HG03378 (cell line): ENCODE results near the gene PRXL2C.

Source experiments
- ATAC-seq: cut with Tn5 transposase; IDR thresholded peaks from one replicate; pipeline ENCODE4 v1.9.1; 2021; ENCODE audit warnings: mild to moderate bottlenecking, moderate library complexity; ENCODE audit not compliant: unreplicated experiment

PRXL2C gene

DNA sequence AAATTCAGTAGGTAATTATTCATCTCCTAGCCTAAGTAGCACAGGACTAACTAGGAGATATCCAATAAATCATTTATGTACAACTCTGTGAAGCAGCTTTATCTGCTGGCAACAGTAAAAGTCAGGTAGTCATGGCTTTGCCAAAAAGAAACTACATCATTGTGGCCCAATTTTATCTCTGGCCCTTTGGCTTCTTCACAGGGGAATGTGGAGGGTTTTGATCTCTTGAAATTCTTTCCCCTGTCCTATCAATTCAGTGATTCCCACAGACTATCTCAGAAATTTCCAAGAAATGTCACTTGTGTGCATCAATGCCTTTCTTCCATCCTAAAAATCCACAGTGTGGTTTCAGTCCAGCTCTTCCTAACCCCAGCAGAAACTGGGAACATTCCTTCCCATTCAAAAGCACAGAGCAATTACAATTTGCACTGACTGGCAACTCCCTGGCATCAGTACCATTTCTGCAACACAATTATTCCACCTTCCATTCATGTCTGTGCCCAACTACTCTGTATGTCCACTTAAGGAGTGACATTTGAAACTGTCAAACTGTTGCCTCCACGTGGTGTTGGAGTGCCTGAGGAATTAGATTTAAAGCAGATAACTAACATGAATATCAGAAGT lies 42.0 kb downstream of the PRXL2C start:
- ATAC-seq, result no peak

DNA sequence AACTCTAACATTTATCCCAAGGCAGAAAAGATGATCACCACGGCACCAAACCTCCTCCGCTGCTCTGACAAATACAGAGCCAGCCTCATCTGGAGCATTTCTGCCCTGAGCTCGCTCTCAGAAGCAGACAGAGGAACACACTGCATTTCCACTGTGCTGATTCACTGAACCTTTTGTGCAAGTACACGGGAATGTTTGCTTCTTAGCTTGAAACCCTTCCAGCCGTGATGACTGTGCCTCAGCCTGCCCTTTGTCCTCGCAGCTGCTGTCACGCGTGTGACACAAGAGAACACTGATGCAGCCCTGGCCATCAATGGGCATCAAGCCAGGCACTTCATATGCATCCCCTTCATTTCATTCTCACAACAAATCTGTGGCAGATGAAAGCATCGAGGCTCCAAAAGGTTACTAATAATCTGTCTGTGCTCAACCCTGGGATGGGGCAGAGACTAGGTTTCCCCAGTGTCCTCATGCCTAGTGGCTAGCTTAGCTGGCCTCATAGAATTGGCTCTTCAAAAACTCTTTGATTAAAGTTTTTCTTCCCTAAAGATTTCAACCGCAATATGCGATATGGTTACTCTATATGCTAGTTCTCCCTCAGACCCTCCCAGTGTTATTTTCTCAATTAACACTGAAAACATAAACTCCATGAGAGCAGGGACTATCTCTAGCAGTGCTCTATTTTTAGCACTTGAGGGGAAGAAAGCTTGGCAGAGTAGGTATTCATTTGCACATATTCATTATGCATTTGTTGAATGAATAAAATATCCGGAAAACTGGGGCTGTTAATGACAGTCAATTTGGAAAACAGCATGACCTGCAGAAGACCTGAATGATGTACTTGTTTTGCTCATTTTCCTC lies 42.8 kb downstream of the PRXL2C start:
- ATAC-seq, result no peak

DNA sequence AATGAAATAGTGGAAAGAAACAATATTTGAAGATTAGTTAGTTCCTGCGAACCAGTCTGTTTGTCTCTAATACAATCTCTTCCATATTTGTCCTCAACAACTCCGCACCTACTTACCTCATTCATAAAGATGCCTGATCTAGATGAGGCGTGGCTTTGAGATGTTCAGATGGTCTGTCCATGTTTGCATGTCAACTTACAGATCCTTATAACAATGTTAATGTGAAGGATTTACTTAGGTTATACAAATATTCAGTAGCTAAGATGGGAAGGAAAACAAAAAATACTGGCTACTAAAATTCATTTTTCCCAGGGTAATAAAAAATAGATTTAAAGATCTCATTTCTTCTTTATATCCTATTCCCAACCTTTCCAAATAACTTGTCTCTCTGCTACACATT lies 43.8 kb downstream of the PRXL2C start:
- no peak for ATAC-seq

DNA sequence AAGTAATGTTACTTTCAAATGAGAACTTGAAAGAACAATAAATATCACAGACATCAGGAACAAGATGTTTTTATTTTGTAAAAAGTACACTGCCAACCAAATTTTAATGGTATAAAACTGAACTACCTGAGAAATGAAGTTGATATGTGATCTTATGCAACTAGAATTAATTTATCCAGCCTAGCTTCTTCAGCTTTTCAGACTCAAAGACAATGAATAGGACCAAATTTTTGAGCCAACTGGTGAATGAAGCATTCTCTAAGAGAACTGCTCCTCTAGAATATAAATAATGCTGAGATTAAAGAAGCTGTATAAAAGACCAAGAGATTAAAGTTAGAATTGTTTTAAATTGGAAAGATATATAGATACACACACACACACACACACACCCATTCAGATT lies 45.4 kb downstream of the PRXL2C start:
- no peak for ATAC-seq

DNA sequence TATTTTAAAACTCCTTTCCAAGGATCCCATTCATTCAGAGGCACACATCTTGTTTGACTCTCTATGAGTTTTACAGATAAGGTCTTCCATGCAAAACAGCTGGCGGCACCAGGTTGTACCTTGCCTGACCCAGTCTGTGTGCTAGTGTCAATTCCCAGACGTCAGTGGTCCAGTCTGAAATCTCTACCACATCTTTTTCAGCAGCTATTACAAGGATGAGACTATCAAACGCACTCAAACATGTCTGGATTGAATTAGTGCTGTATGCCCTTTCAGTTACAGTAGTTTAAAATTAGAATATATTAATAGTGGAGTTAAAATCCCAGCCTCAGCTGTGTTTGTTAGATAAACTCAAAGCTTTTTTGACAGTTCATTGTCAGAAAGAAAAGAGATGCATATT lies 47.1 kb downstream of the PRXL2C start:
- ATAC-seq, result no peak

DNA sequence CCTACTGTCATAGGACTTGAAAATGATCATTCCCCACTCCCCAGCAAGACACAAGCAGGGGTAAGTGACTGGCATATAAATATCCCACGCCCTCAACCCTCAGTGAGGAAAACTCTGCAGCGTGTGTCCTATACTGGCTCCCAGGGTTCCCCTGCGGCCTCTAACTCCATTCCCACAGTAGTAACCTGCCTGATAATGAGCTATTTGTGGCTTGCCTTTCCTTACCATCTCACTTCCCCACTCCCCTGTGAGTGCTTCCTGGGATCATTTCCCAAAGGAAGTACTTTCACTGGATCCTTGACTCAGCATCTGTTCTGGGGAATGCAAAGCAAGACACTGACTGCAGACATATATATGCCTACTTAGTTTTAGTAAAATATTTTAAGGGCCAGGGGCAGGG lies 49.8 kb downstream of the PRXL2C start:
- ATAC-seq, result no peak

DNA sequence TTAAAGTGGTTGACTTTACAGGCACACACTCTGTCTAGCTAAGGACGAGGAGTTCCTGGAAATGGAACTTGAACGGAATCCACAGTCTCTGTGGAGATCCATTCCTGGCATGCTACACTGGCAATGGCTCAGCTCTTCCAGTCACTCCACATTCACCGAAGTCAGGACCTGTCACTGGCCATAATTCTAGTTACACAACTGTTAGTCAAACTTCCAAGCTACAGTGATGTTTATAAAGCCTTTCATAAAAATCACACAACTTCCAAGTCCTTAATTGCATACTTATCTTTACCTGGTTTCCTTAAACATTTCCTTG lies 51.2 kb downstream of the PRXL2C start:
- no peak for ATAC-seq

DNA sequence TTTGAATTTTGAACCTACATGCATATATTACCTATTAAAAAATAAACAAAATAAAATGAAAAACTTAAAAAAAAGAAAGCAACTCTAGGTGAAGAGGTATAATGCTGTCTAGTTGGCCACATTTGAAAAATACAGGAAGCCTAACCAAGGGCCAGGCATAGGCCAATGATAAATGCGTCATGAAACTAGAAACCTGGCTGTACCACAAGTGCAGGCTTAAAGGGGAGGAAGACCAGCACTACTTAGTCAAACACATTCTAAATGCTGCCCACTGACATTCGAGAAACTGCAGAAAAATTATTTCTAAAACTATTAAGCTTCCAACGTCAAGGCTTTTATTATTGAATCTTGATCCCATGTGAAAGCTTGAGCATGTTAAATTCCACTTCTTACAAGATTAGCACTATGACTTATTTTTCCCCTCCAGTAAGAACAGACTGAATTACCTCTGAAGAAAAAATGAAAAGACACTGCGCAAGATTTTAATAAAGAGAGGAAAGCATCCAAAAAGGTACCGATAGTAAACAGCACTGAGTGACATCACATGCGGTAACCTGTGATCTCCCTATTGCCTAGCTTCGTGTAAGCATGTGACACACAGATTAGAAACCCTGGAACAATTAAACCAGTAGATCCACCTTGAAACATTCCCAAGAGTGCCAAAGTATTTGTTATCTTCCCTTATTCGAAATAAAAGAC lies 51.7 kb downstream of the PRXL2C start:
- ATAC-seq, result no peak

DNA sequence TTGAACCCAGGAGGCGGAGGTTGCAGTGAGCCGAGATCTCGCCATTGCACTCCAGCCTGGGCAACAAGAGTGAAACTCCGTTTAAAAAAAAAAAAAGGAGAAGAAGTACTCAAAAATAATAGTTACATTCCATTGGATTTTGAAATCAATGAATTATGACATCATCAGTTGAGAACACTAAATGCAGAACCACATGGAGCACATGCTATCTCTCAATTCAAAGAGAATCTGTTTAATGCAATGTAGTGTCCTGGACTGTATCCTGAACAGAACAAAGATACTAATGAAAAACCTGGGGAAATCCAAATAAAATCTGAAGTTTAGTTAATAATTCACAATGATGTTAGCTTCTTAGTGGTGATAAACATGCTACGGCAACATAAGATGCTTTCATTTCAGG lies 55.8 kb downstream of the PRXL2C start:
- no peak for ATAC-seq

DNA sequence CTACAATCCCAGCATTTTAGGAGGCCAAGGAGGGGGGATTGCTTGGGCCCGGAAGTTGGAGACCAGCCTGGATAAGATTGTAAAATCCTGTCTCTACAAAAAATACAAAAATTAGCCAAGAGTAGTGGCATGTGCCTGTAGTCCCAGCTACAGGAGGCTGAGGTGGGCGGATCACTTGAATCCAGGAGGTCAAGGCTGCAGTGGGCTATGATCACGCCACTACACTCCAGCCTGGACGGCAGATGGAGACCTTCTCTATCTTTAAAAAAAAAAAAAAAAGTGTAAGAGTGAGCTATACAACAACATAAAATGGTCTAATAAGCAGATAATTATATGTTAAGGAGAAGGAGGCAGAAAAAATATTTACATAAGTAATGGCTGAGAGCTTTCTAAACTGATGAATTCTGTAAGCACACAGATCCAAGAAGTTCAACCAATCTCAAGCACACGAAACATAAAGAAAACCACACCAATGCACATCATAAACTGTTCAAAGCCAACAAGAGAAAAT lies 58.5 kb downstream of the PRXL2C start:
- no peak for ATAC-seq
